Sciatic nerve (tissue), 2 donors: ENCODE data around the gene FAM217B. TPM values are rescaled to one million over a fixed set of nuclear protein-coding genes. Genes with fewer than 3 reads are reported as not detected.

Experiments used
- ATAC-seq: fragments of 200-7000 bp; cut with Tn5 transposase; one replicate; pipeline ENCODE4 v1.9.1; 2020; ENCODE audit warnings: mild to moderate bottlenecking, moderate library complexity
- DNase-seq: peaks from one replicate; pipeline ENCODE4 v3.0.0-alpha.2; 2020; ENCODE audit warnings: low spot score
- intact Hi-C: fragments of 100-400 bp; cut with DNase I; formaldehyde crosslinking; loops from one replicate; pipeline ENCODE4 v1.14.2; 2022
- total RNA-seq: library from RNA; stranded (reverse); fragmentation: NEBNext Ultra II Directional; extraction: Animal tissue kit (Norgen Biotek cat#: 25700); gene quantifications from one replicate; pipeline ENCODE4 v1.2.1, GENCODE V29; 2021
- donor health status: DM: no; HTN: no; CAD: no.
- donor health status: DM: no; HTN: no; CAD: no.

FAM217B gene
- total RNA-seq, 1 donor from 2014 or later, result 22.4 TPM

DNA sequence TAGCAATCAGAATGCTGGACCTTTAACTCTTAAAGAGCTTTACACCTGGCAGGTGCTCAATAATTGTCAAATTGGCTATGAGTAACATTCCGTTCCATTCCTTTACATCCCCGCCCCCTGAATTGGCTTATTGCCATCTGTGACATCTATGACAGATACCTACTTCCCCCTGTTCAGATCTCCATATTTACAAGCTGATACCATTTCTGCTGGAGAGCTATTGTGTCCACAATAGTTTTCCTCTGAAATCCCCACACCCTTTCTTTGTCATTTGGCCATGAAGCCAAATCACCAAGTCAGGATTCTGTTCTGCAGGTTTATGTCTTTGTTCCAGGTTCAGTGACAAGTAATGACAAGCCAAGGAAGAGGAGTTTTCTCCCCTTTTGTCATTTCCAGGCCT, 21.2 kb downstream of the FAM217B start:
- intact Hi-C loops, result no loop called here
- ATAC-seq, result no peak
- no peak for DNase-seq

GRCh38 chr20:59962155-59962554, 22.0 kb downstream of the FAM217B start:
- ATAC-seq (no peak), DNase-seq (no peak)
- intact Hi-C loops, result no loop called here

GRCh38 chr20:59966428-59966827, 26.2 kb downstream of the FAM217B start:
- DNase-seq (no peak), ATAC-seq (no peak)
- intact Hi-C loops, result no loop called here

DNA sequence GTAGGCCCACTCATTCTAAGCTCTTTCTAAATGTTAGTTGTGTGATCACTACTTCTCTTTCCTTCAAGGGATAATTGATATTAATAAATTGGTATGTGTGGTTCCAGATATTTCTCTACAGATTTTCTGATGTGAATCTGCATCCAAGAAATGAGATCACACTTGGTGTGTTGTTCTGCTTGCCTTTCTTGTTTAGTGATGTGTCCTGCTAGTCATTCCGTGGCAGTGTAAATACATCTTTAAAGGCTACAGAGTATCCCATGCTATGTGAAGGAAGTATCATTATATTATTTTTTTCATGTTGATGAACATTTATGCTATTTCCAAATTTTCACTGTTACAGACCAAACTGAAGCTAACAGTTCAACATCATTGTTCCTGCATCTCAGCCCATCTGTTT, 31.2 kb downstream of the FAM217B start:
- intact Hi-C loops, result no loop called here
- no peak for DNase-seq
- ATAC-seq, result no peak

GRCh38 chr20:59972037-59972801, 32.0 kb downstream of the FAM217B start:
- intact Hi-C loops, result no loop called here
- ATAC-seq, result no peak
- no peak for DNase-seq

- no peak for DNase-seq
- ATAC-seq, result no peak
- intact Hi-C loops, result no loop called here
Measured at GRCh38 chr20:59976156-59976782, 36.1 kb downstream of the FAM217B start.

DNA sequence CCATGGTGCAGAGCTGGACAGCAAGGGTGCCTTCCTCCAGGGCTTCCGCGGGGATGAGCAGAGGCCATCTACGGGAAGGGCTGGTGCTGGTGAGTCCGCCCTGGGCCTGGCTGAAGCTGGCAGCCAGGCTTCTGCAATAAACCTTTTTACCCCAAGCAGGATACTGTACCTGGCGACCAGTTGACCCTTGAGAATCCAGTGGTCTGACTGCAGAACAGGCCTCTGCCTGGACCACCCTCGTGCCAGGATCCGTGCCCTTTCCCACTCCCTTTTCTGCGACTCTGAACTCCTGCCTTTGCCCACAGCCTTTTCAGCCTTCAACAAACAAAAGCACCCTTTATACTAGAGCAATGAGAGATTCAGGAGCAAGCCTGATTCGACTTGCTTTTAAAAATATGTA, 36.9 kb downstream of the FAM217B start:
- intact Hi-C loops, result no loop called here
- DNase-seq (no peak), ATAC-seq (no peak)

DNA sequence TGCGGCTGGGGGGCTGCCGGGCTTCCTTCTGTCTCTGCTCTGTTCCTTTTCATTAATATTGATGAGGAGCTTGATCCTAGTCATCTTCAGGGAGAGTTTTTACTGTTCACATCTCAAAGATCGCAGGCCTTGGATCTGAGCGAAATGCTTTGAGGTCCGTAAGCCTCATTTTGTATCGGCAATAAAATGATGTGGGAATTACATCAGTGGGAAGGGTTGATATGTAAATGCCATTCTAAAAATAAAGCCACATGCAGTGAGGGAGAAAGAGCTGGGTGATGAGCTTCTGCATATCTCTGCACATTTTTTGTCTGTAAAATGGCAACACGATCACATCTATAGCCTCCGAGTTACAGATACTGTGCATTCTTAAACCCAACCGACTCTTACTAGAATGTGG, 42.9 kb downstream of the FAM217B start:
- intact Hi-C loops, result no loop called here
- DNase-seq, result no peak
- no peak for ATAC-seq

- intact Hi-C loops, result no loop called here
- DNase-seq (no peak), ATAC-seq (no peak)
Measured at GRCh38 chr20:59984541-59984940, 44.4 kb downstream of the FAM217B start.

GRCh38 chr20:59985164-59985563, 45.0 kb downstream of the FAM217B start:
- ATAC-seq, result no peak
- intact Hi-C loops, result no loop called here
- no peak for DNase-seq

DNA sequence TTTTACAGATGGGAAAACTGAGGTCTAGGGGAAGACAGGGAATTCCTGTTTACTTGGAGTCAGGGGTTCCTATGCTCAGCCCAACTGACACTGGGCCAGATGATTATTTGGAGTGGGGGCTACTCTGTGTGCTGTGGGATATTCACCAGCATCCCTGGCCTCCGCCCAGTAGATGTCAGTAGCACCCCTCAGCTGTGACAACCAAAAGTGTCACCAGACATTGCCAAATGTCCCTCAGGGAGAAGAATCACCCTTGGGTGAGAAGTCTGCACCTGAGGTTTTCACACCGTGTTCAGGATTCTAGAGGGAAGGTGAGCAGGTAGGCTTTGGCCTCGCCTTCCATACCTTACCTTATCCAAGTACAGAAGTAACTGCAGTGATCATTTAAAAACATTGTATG, 45.7 kb downstream of the FAM217B start:
- ATAC-seq (no peak), DNase-seq (no peak)
- intact Hi-C loops, result no loop called here

DNA sequence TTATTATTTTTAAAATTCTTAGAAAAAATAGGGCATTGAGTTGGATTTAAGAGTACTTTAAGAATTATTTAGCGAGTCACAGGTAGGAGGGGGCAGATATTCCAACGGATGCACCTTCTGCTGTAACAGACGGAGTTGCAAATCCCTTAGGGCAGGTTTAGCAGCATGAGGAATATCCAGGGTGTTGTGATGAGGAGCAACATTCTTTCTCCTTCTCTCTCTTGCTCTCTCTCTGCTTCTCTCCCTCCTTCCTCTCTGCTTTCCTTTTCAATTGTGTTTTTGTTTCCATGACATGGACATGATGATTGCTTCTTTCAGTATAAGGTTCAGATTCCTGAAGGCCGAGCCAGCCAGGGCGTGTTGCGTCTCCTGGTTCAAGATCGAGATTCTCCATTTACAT, 46.9 kb downstream of the FAM217B start:
- ATAC-seq, result no peak
- no peak for DNase-seq
- intact Hi-C loops, result no loop called here

DNA sequence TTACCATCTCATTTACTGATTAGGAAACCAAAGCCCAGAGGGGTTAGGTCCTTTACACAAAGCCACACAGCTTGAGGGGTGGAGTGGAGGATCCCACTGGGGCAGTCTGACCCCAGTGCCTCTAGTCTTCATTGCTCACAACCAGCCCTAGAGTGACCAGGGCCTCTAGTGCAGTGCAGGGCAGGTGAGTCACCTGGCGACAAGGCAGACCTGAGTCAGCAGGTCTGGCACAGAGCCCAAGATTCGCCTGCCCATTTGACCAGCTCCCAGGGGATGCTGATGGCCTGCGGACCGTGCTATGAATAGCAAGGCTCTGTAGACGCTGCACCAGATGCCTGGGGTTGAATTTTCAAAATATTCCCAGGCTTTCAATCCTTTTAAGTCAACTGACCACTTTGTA, 48.0 kb downstream of the FAM217B start:
- intact Hi-C loops, result no loop called here
- DNase-seq, result no peak
- no peak for ATAC-seq

DNA sequence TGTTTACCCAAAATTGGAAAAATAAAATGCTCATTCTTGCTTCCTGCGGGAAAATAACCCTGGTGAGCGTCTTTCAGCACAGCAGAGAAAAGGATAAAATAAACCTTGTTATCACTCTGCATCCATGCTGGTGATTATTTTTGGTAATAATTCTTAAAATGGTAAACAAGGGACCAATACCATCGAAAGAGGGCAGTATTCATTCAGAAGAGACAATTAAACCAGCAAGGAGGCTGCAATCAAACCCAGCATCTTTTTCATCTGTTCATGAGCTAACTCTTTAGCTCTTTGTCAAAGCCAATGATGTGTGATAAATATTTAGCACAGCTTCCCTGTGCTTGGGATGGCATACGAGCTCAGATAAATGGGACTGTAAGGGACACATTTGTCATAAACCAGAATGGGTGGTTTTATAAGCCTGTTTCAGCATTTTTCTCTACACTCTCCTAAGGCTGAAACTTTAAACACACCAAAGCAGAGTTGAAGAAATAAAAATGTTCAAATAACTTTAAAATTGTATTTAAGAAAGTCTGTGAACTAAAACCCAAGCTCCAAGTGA, 52.4 kb downstream of the FAM217B start:
- intact Hi-C loops, result no loop called here
- ATAC-seq, result no peak
- no peak for DNase-seq

DNA sequence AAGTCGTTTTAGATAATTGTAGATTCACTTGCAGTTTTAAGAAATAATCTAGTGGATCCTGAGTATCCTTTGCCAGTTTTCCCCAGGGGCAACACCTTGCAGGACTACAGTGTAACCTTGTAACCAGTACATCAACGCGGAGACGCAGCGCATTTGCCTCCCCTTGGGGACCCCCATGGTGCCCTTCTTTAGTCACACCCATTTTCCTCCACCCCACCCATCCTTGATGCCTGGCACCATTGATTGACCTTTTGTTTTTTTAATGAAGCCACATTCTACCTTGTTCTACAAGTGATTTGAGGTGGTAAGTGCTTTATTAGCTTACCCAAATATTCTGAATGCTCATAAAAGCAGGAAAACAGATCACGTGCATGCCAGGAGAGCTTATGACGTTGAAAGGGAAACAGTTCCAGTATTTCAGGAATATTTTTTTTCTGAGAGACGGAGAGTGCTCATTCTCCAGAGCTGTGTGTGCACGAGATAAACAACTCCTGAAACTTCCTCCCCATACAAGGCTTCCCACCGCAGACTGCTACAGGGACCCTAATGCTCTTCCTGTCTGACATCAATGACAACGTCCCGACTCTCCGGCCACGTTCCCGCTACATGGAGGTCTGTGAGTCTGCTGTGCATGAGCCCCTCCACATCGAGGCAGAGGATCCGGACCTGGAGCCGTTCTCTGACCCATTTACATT, 53.7 kb downstream of the FAM217B start:
- intact Hi-C loops, result no loop called here
- no peak for DNase-seq
- no peak for ATAC-seq

GRCh38 chr20:59994697-59995122, 54.5 kb downstream of the FAM217B start:
- DNase-seq (no peak), ATAC-seq (peak; percentile 22)
- intact Hi-C loops, result no loop called here

- DNase-seq (no peak), ATAC-seq (no peak)
- intact Hi-C loops, result no loop called here
Measured at GRCh38 chr20:59996108-59996507, 55.9 kb downstream of the FAM217B start.

- intact Hi-C loops, result no loop called here
- ATAC-seq (no peak), DNase-seq (no peak)
Measured at GRCh38 chr20:59997896-59998295, 57.7 kb downstream of the FAM217B start.
